GM21529 (cell line): ENCODE measurements around the gene WDR35.

Source experiments
- ATAC-seq: cut with Tn5 transposase; IDR thresholded peaks from one replicate; pipeline ENCODE4 v1.9.1; 2021; ENCODE audit not compliant: unreplicated experiment

The WDR35 gene

GRCh38 chr2:20011276-20012031 is 21.5 kb upstream of the WDR35 start:
- ATAC-seq: no peak

- ATAC-seq: no peak
Measured at GRCh38 chr2:20008703-20009102, 18.8 kb upstream of the WDR35 start.

GRCh38 chr2:20005891-20006470 is 16.1 kb upstream of the WDR35 start:
- no peak for ATAC-seq

- no peak for ATAC-seq
Measured at GRCh38 chr2:20005067-20005627, 15.2 kb upstream of the WDR35 start.

- ATAC-seq: no peak
Measured at GRCh38 chr2:20001361-20001863, 11.5 kb upstream of the WDR35 start.

GRCh38 chr2:19993731-19994130 is 3.8 kb upstream of the WDR35 start:
- ATAC-seq: no peak

GRCh38 chr2:19991895-19992294 is 2.0 kb upstream of the WDR35 start:
- no peak for ATAC-seq

- ATAC-seq: no peak
Measured at GRCh38 chr2:19990416-19990728, 467 bp upstream of the WDR35 start.

GRCh38 chr2:19989342-19989666 is 601 bp downstream of the WDR35 start:
- ATAC-seq: no peak

- ATAC-seq: no peak
Measured at GRCh38 chr2:19988600-19988999, 1.3 kb downstream of the WDR35 start.

GRCh38 chr2:19987936-19988335 is 2.0 kb downstream of the WDR35 start:
- ATAC-seq: peak; percentile 68

- ATAC-seq: no peak
Measured at GRCh38 chr2:19982268-19982667, 7.6 kb downstream of the WDR35 start.

GRCh38 chr2:19979932-19980331 is 10.0 kb downstream of the WDR35 start:
- ATAC-seq: no peak

GRCh38 chr2:19973466-19973865 is 16.4 kb downstream of the WDR35 start:
- ATAC-seq: no peak

GRCh38 chr2:19971691-19972090 is 18.2 kb downstream of the WDR35 start:
- ATAC-seq: no peak

- no peak for ATAC-seq
Measured at GRCh38 chr2:19963386-19963785, 26.5 kb downstream of the WDR35 start.

- peak; percentile 95 for ATAC-seq
Measured at GRCh38 chr2:19955544-19956422, 34.1 kb downstream of the WDR35 start.

- ATAC-seq: no peak
Measured at GRCh38 chr2:19949071-19949470, 40.8 kb downstream of the WDR35 start.

GRCh38 chr2:19947184-19947940 is 42.5 kb downstream of the WDR35 start:
- ATAC-seq: no peak

GRCh38 chr2:19944205-19944845 is 45.6 kb downstream of the WDR35 start:
- ATAC-seq: no peak
